OCI-LY1 (cell line): ENCODE results near the gene GON4L.

Source experiments
- H2AFZ ChIP-seq: fragments of 200-600 bp; sonication (generic), shearing (Covaris generic); 2 replicates; pipeline ENCODE4 v1.6.0; 2014; ENCODE audit warnings: antibody characterized with exemption, mild to moderate bottlenecking, low read length
- H3F3A ChIP-seq: fragments of 200-600 bp; sonication (generic), shearing (Covaris generic); 2 replicates; pipeline ENCODE4 v1.6.0; 2014; ENCODE audit warnings: mild to moderate bottlenecking, antibody characterized with exemption, low read length, moderate library complexity; ENCODE audit not compliant: insufficient read depth
- H3K27ac ChIP-seq: fragments of 200-600 bp; sonication (generic); 2 replicates; pipeline ENCODE4 v1.5.1; 2014; ENCODE audit warnings: low read length, mixed run types, mild to moderate bottlenecking, low read depth; ENCODE audit not compliant: poor library complexity, severe bottlenecking
- H3K27me3 ChIP-seq: fragments of 200-600 bp; sonication (generic); 2 replicates; pipeline ENCODE4 v1.6.0; 2014; ENCODE audit warnings: antibody characterized with exemption, mild to moderate bottlenecking, low read length, moderate library complexity; ENCODE audit not compliant: insufficient read depth
- H3K36me3 ChIP-seq: fragments of 200-600 bp; sonication (generic); 2 replicates; pipeline ENCODE4 v1.6.1; 2014; ENCODE audit warnings: mild to moderate bottlenecking, antibody characterized with exemption, low read length, moderate library complexity, mixed read lengths; ENCODE audit not compliant: insufficient read depth
- H3K4me1 ChIP-seq: fragments of 200-600 bp; sonication (generic); 2 replicates; pipeline ENCODE4 v1.5.1; 2014; ENCODE audit warnings: mild to moderate bottlenecking, low read length, moderate library complexity; ENCODE audit not compliant: insufficient read depth, severe bottlenecking
- H3K4me2 ChIP-seq: fragments of 200-600 bp; sonication (generic), shearing (Covaris generic); 2 replicates; pipeline ENCODE4 v1.6.1; 2014; ENCODE audit warnings: low read length
- H3K4me3 ChIP-seq: fragments of 200-600 bp; sonication (generic); 2 replicates; pipeline ENCODE4 v1.5.1; 2014; ENCODE audit warnings: low read length, low read depth, mild to moderate bottlenecking, mixed read lengths; ENCODE audit not compliant: poor library complexity, severe bottlenecking
- H3K79me2 ChIP-seq: fragments of 200-600 bp; shearing (Covaris generic); 2 replicates; pipeline ENCODE4 v1.6.1; 2016; ENCODE audit warnings: mixed run types, low read length, mixed read lengths; ENCODE audit not compliant: insufficient read depth
- H3K9ac ChIP-seq: fragments of 200-600 bp; sonication (generic), shearing (Covaris generic); 2 replicates; pipeline ENCODE4 v1.6.1; 2014; ENCODE audit warnings: mild to moderate bottlenecking, low read length, mixed read lengths
- H3K9me2 ChIP-seq: fragments of 200-600 bp; sonication (generic), shearing (Covaris generic); 2 replicates; pipeline ENCODE4 v1.6.1; 2014; ENCODE audit warnings: low read depth, mild to moderate bottlenecking, low read length, mixed read lengths
- H3K9me3 ChIP-seq: fragments of 200-600 bp; shearing (Covaris generic); 2 replicates; pipeline ENCODE4 v1.6.1; 2014; ENCODE audit warnings: low read length, mixed read lengths
- H4K20me1 ChIP-seq: fragments of 200-600 bp; sonication (generic), shearing (Covaris generic); 2 replicates; pipeline ENCODE4 v1.6.0; 2016; ENCODE audit warnings: mild to moderate bottlenecking, low read length; ENCODE audit not compliant: insufficient read depth
- CTCF ChIP-seq: fragments of 200-600 bp; sonication (generic), shearing (Covaris generic); IDR thresholded peaks from 2 replicates; pipeline ENCODE4 v1.5.1; 2017; ENCODE audit warnings: mild to moderate bottlenecking, antibody characterized with exemption, low read length, moderate library complexity, mixed read lengths
- EZH2 ChIP-seq: fragments of 200-600 bp; sonication (generic), shearing (Covaris generic); IDR thresholded peaks from 2 replicates; pipeline ENCODE4 v1.8.0; 2017; ENCODE audit warnings: borderline replicate concordance, mixed run types, mild to moderate bottlenecking, antibody characterized with exemption, low read length, moderate library complexity, mixed read lengths

Gene GON4L

GRCh38 chr1:155834296-155834926, 22.6 kb downstream of the GON4L start:
- Histone ChIP-seq H3K27me3 (no peaks in the 10 kb centered on the region), H3K9me3 (no peaks in the 10 kb centered on the region), H3K4me3 (no peak overlapping the region), H3K4me2 (no peak overlapping the region), H3F3A (no peaks in the 10 kb centered on the region), H3K36me3 (peaks cover 15% of the 10 kb centered on the region; the same call in 1 of the 2 replicates), H3K27ac (peak overlapping the region; percentile 71), H3K9ac (no peak overlapping the region), H3K9me2 (no peaks in the 10 kb centered on the region), H4K20me1 (no peaks in the 10 kb centered on the region), H2AFZ (no peak overlapping the region), H3K79me2 (peaks cover 6% of the 10 kb centered on the region), H3K4me1 (peaks cover 26% of the 10 kb centered on the region)
- no peak for TF ChIP-seq EZH2
- TF ChIP-seq CTCF: no peak

- H3K27me3 ChIP-seq: no peaks in the 10 kb centered on the region
- no peak overlapping the region for H3K4me2 ChIP-seq
- no peaks in the 10 kb centered on the region for H4K20me1 ChIP-seq
- H3K9ac ChIP-seq: no peak overlapping the region
- H3K4me3 ChIP-seq: no peak overlapping the region
- H3K79me2 ChIP-seq: peaks cover under 1% of the 10 kb centered on the region
- H3K9me2 ChIP-seq: no peaks in the 10 kb centered on the region
- H3F3A ChIP-seq: no peaks in the 10 kb centered on the region
- no peak overlapping the region for H2AFZ ChIP-seq
- no peak for TF ChIP-seq EZH2
- TF ChIP-seq CTCF: no peak
- H3K4me1 ChIP-seq: peaks cover 19% of the 10 kb centered on the region
- H3K9me3 ChIP-seq: no peaks in the 10 kb centered on the region
- peak overlapping the region; percentile 71 for H3K27ac ChIP-seq
- H3K36me3 ChIP-seq: peaks cover 15% of the 10 kb centered on the region; the same call in 1 of the 2 replicates
Observed at GRCh38 chr1:155833665-155834295, 23.2 kb downstream of the GON4L start.

- Histone ChIP-seq H3K4me3 (no peak overlapping the region), H3K4me2 (no peak overlapping the region), H3K4me1 (peaks cover 15% of the 10 kb centered on the region), H3K36me3 (peaks cover 12% of the 10 kb centered on the region; the same call in 1 of the 2 replicates), H3K9ac (no peak overlapping the region), H3K27me3 (no peaks in the 10 kb centered on the region), H4K20me1 (no peaks in the 10 kb centered on the region), H2AFZ (no peak overlapping the region), H3K27ac (no peak overlapping the region), H3K9me3 (no peaks in the 10 kb centered on the region), H3F3A (no peaks in the 10 kb centered on the region), H3K9me2 (no peaks in the 10 kb centered on the region), H3K79me2 (no peaks in the 10 kb centered on the region)
- TF ChIP-seq CTCF (no peak), EZH2 (no peak)
Observed at GRCh38 chr1:155831279-155831976, 25.6 kb downstream of the GON4L start.
